Fibroblast of lung (primary cell): ENCODE measurements around the gene FNBP1L. TPM values are rescaled to one million over a fixed set of nuclear protein-coding genes. Genes with fewer than 3 reads are reported as not detected.

ENCODE experiments used
- DNase-seq, 2 donors: peaks; one replicate each; pipeline versions ENCODE4 v3.0.0 to v3.0.0-alpha.2; 2010; ENCODE audit warnings: low read depth in 2 of 2
- H2AFZ ChIP-seq: 2 replicates; pipeline ENCODE4 v1.5.1; 2012; ENCODE audit warnings: low read length, control low read depth, inconsistent platforms
- H3K27ac ChIP-seq: 2 replicates; pipeline ENCODE4 v1.5.1; 2011; ENCODE audit warnings: low read length, control low read depth; ENCODE audit not compliant: insufficient read depth
- H3K27me3 ChIP-seq: 2 replicates; pipeline ENCODE4 v1.5.1; 2011; ENCODE audit warnings: mild to moderate bottlenecking, low read length; ENCODE audit not compliant: control insufficient read depth, insufficient read depth
- H3K36me3 ChIP-seq: 2 replicates; pipeline ENCODE4 v1.5.1; 2011; ENCODE audit warnings: low read length; ENCODE audit not compliant: control insufficient read depth, insufficient read depth
- H3K4me1 ChIP-seq: 2 replicates; pipeline ENCODE4 v1.5.1; 2011; ENCODE audit warnings: low read length; ENCODE audit not compliant: control insufficient read depth, insufficient read depth; ENCODE audit errors: extremely low read depth
- H3K4me2 ChIP-seq: 2 replicates; pipeline ENCODE4 v1.5.1; 2011; ENCODE audit warnings: low read length, control low read depth; ENCODE audit not compliant: insufficient read depth; ENCODE audit errors: extremely low read depth
- H3K4me3 ChIP-seq, 4 experiments: fragments of 200-600 bp in 1 of 4; sonication (generic) in 1 of 4; replicated peaks in 1 of 4; 2 replicates each; pipeline ENCODE4 v1.5.1; 2011 to 2016; ENCODE audit warnings: low read length in 4 of 4, low read depth in 3 of 4, mild to moderate bottlenecking in 3 of 4, control low read depth in 2 of 4, inconsistent platforms in 1 of 4, mixed read lengths in 1 of 4; ENCODE audit not compliant: insufficient read depth in 1 of 4; ENCODE audit errors: control extremely low read depth in 1 of 4
- H3K79me2 ChIP-seq: 2 replicates; pipeline ENCODE4 v1.5.1; 2012; ENCODE audit warnings: mild to moderate bottlenecking, low read length, inconsistent platforms; ENCODE audit not compliant: control insufficient read depth, insufficient read depth
- H3K9ac ChIP-seq: 2 replicates; pipeline ENCODE4 v1.5.1; 2011; ENCODE audit warnings: mild to moderate bottlenecking, low read length, control low read depth; ENCODE audit not compliant: insufficient read depth
- H3K9me3 ChIP-seq: 2 replicates; pipeline ENCODE4 v1.5.1; 2012; ENCODE audit warnings: low read depth, low read length; ENCODE audit not compliant: control insufficient read depth, insufficient read depth
- H4K20me1 ChIP-seq: 2 replicates; pipeline ENCODE4 v1.5.1; 2011; ENCODE audit warnings: low read length; ENCODE audit not compliant: control insufficient read depth, insufficient read depth; ENCODE audit errors: extremely low read depth
- EZH2 ChIP-seq: IDR thresholded peaks from 2 replicates; pipeline ENCODE4 v1.5.1; 2012; ENCODE audit warnings: low read length, control low read depth, mild to moderate bottlenecking; ENCODE audit errors: missing control alignments
- polyA plus RNA-seq, 2 donors: library from polyadenylated mRNA; depleted of rRNA in 1 of 2; stranded (reverse) in 1 of 2; unstranded in 1 of 2; fragments of >200 nt; gene quantifications; 2 replicates each; pipeline ENCODE4 v1.2.1, GENCODE V29; 2011 to 2012; ENCODE audit warnings: missing spikeins in 1 of 2
- total RNA-seq: library from RNA; depleted of rRNA; stranded (reverse); fragments of >200 nt; gene quantifications from 2 replicates; pipeline ENCODE4 v1.2.1, GENCODE V29; 2014
- TF ChIP-seq, protein P1 (sequence below), 2 donors: IDR thresholded peaks in 1 of 2; conservative IDR thresholded peaks in 1 of 2; 1 replicate in 1 of 2; 2 replicates in 1 of 2; pipeline ENCODE4 v1.5.1; 2011 to 2012; ENCODE audit warnings: low read length in 2 of 2, control low read depth in 1 of 2, inconsistent platforms in 1 of 2, low read depth in 1 of 2, mild to moderate bottlenecking in 1 of 2

FNBP1L gene
- total and polyA plus RNA-seq, 2 donors (not counting 1 experiment from before 2014, with no cell fraction given) = 3.0 to 4.1 TPM

DNA sequence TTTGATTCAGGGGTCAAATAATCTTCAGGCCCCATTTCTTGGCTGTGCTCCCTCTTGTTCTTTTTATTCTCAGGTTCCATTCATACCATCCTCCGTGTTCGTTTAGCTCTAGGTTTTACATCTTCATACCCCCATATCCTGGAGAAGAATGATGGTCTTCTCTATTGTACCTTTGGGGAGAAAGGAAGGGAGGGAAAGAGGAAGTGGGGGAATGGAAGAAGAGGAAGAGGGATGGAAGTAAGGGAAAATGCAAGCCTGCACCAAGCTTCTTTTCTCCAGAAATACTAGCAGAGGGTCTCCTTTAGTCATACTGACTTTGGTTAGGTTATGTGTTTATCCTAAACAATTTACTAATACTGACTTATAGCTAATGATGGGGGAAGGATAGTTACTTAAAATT, 52.4 kb downstream of the FNBP1L start:
- Histone ChIP-seq H3K4me3 (no peak overlapping the region), H3K4me2 (no peak overlapping the region), H3K9ac (no peak overlapping the region), H3K9me3 (no peaks in the 10 kb centered on the region), H3K27me3 (no peaks in the 10 kb centered on the region), H3K27ac (no peak overlapping the region), H4K20me1 (no peaks in the 10 kb centered on the region), H2AFZ (no peak overlapping the region), H3K36me3 (no peaks in the 10 kb centered on the region), H3K79me2 (no peaks in the 10 kb centered on the region), H3K4me1 (no peaks in the 10 kb centered on the region)
- TF ChIP-seq, protein P1, sequence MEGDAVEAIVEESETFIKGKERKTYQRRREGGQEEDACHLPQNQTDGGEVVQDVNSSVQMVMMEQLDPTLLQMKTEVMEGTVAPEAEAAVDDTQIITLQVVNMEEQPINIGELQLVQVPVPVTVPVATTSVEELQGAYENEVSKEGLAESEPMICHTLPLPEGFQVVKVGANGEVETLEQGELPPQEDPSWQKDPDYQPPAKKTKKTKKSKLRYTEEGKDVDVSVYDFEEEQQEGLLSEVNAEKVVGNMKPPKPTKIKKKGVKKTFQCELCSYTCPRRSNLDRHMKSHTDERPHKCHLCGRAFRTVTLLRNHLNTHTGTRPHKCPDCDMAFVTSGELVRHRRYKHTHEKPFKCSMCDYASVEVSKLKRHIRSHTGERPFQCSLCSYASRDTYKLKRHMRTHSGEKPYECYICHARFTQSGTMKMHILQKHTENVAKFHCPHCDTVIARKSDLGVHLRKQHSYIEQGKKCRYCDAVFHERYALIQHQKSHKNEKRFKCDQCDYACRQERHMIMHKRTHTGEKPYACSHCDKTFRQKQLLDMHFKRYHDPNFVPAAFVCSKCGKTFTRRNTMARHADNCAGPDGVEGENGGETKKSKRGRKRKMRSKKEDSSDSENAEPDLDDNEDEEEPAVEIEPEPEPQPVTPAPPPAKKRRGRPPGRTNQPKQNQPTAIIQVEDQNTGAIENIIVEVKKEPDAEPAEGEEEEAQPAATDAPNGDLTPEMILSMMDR (conservative IDR thresholded peaks at IDR 0.05 in 1 of 2, IDR thresholded peaks at IDR 0.05 in 1 of 2; ENCODE audit: low read depth in 1 of 2, low read length in 2 of 2) = no peak
- TF ChIP-seq EZH2 = no peak
- no peak for DNase-seq

DNA sequence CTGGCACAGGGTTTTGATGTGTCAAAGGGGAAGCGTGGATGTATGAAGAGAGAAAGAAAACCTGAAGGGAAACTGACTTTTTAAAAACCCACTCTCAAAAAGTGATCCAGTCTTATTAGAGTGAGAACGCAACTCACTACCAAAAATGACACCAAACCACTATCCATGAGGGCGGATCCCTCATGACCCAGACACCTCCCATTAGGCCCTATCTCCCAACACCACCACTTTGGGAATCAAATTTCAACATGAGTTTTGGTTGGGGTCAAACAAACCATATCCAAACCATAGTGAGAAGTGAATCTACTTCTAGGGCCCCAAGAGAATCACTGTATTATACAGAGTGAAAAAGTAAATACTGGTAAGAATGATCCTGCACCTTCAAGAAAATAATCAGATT, 53.5 kb downstream of the FNBP1L start:
- H3K9me3 ChIP-seq = no peaks in the 10 kb centered on the region
- no peak overlapping the region for H2AFZ ChIP-seq
- H3K27me3 ChIP-seq = no peaks in the 10 kb centered on the region
- H3K27ac ChIP-seq = no peak overlapping the region
- TF ChIP-seq EZH2 = no peak
- TF ChIP-seq, protein P1 (conservative IDR thresholded peaks at IDR 0.05 in 1 of 2, IDR thresholded peaks at IDR 0.05 in 1 of 2; ENCODE audit: low read depth in 1 of 2, low read length in 2 of 2) = no peak
- no peak overlapping the region for H3K4me2 ChIP-seq
- H3K4me1 ChIP-seq = no peaks in the 10 kb centered on the region
- no peak for DNase-seq
- H3K9ac ChIP-seq = no peak overlapping the region
- no peak overlapping the region for H3K4me3 ChIP-seq
- H3K79me2 ChIP-seq = no peaks in the 10 kb centered on the region
- no peaks in the 10 kb centered on the region for H3K36me3 ChIP-seq
- H4K20me1 ChIP-seq = no peaks in the 10 kb centered on the region

DNA sequence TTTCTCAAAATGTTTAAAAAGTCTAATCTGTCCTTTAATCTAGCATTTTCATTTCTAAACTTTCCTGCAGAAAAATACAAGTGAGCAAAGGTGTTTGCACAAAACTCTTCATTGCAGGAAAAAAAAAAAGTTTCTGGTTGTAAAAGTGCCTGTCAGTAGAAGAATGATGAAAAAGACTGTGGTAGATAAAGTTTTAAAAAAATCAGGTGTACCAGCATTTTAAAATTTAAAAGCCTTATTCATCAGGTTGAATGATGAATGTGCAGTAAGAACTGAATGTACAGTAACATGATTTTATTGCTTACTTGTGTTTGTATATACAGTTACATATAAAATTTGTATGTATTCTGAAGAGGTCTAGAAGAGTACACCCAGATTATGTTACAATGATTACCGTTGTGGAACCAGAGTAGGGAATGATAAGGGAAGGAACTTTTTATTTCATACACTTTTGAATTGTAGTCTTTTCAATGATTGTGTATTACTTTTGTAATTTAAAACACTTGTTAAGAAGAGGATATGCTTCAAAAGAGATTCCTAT, 54.0 kb downstream of the FNBP1L start:
- TF ChIP-seq, protein P1 (conservative IDR thresholded peaks at IDR 0.05 in 1 of 2, IDR thresholded peaks at IDR 0.05 in 1 of 2; ENCODE audit: low read depth in 1 of 2, low read length in 2 of 2) = no peak
- Histone ChIP-seq H3K79me2 (no peaks in the 10 kb centered on the region), H3K9ac (no peak overlapping the region)

More for the DNA sequence above, 54.0 kb downstream of the FNBP1L start:
- H3K27ac ChIP-seq = no peak overlapping the region
- no peaks in the 10 kb centered on the region for H3K27me3 ChIP-seq
- no peak overlapping the region for H2AFZ ChIP-seq
- no peak for DNase-seq
- no peaks in the 10 kb centered on the region for H4K20me1 ChIP-seq
- no peaks in the 10 kb centered on the region for H3K36me3 ChIP-seq
- no peak overlapping the region for H3K4me2 ChIP-seq
- H3K4me3 ChIP-seq = no peak overlapping the region
- H3K9me3 ChIP-seq = no peaks in the 10 kb centered on the region
- no peaks in the 10 kb centered on the region for H3K4me1 ChIP-seq
